A673 (cell line): ENCODE data around the gene TANC1. TPM values are rescaled to one million over a fixed set of nuclear protein-coding genes. Genes with fewer than 3 reads are reported as not detected.

Experiments
- BruUV-seq: library from RNA; stranded (reverse); fragments of 400-500 nt; replicated peaks from 2 replicates; lab custom pipeline; 2021; lab: Mats Ljungman, UMichigan
- CTCF ChIA-PET: fragments of 300-600 bp; sonication (Branson Sonifier 250); formaldehyde crosslinking; loops from one replicate; lab custom pipeline; 2022; ENCODE audit warnings: antibody characterized with exemption; lab: Charles Lee
- POLR2A ChIA-PET: fragments of 300-600 bp; sonication (Branson Sonifier 250); formaldehyde crosslinking; loops from one replicate; lab custom pipeline; 2022; ENCODE audit warnings: antibody characterized with exemption; ENCODE audit not compliant: low non-redundant PET; lab: Charles Lee
- DNase-seq: peaks from one replicate; pipeline ENCODE4 v3.0.0-alpha.2; 2015; ENCODE audit warnings: low spot score
- H3K27ac ChIP-seq: fragments of 200-600 bp; sonication (generic); 2 replicates; pipeline ENCODE4 v1.5.1; 2016; ENCODE audit warnings: mixed run types, low read depth, mild to moderate bottlenecking, mixed read lengths, antibody characterized with exemption, low read length; ENCODE audit not compliant: poor library complexity, severe bottlenecking
- H3K27me3 ChIP-seq: fragments of 200-600 bp; sonication (generic); replicated peaks from 2 replicates; pipeline ENCODE4 v1.6.1; 2017; ENCODE audit warnings: mixed run types, low read depth, mild to moderate bottlenecking, mixed read lengths, antibody characterized with exemption, low read length; ENCODE audit not compliant: insufficient read depth, poor library complexity
- H3K36me3 ChIP-seq: fragments of 200-600 bp; sonication (generic); 2 replicates; pipeline ENCODE4 v1.6.1; 2016; ENCODE audit warnings: mixed run types, mild to moderate bottlenecking, mixed read lengths, antibody characterized with exemption, low read length; ENCODE audit not compliant: insufficient read depth, poor library complexity, severe bottlenecking
- H3K4me1 ChIP-seq: fragments of 200-600 bp; sonication (generic); 2 replicates; pipeline ENCODE4 v1.6.1; 2017; ENCODE audit warnings: mixed run types, mild to moderate bottlenecking, mixed read lengths, antibody characterized with exemption, low read length; ENCODE audit not compliant: insufficient read depth, poor library complexity, severe bottlenecking
- H3K4me3 ChIP-seq: fragments of 200-600 bp; sonication (generic); 2 replicates; pipeline ENCODE4 v1.5.1; 2016; ENCODE audit warnings: low read depth, mixed run types, mild to moderate bottlenecking, mixed read lengths, low read length; ENCODE audit not compliant: poor library complexity, severe bottlenecking
- H3K9me3 ChIP-seq: fragments of 200-600 bp; sonication (generic); 2 replicates; pipeline ENCODE4 v1.6.1; 2016; ENCODE audit warnings: mixed run types, low read depth, mild to moderate bottlenecking, mixed read lengths, antibody characterized with exemption, low read length; ENCODE audit not compliant: poor library complexity, severe bottlenecking
- CTCF ChIP-seq: fragments of 300-800, 200-600 bp; sonication (generic); conservative IDR thresholded peaks from 2 replicates; pipeline ENCODE4 v1.5.1; 2017; ENCODE audit warnings: low read depth, mild to moderate bottlenecking, antibody characterized with exemption, low read length, moderate library complexity, mixed read lengths
- EZH2 ChIP-seq: fragments of 200-600 bp; sonication (generic); IDR thresholded peaks from 2 replicates; pipeline ENCODE4 v1.6.1; 2017; ENCODE audit warnings: borderline replicate concordance, low read depth, mild to moderate bottlenecking, mixed read lengths, antibody characterized with exemption, low read length; ENCODE audit not compliant: poor library complexity, severe bottlenecking
- intact Hi-C: fragments of 100-400 bp; cut with micrococcal nuclease; formaldehyde crosslinking; loops from one replicate; pipeline ENCODE4 v1.10.0; 2022; ENCODE audit not compliant: unreplicated experiment
- total RNA-seq: library from RNA; stranded (reverse); gene quantifications from 2 replicates; pipeline ENCODE4 v1.2.3, GENCODE V29; 2021

Gene TANC1
- total RNA-seq, 1 experiment from 2014 or later, result 9.0 TPM

DNA sequence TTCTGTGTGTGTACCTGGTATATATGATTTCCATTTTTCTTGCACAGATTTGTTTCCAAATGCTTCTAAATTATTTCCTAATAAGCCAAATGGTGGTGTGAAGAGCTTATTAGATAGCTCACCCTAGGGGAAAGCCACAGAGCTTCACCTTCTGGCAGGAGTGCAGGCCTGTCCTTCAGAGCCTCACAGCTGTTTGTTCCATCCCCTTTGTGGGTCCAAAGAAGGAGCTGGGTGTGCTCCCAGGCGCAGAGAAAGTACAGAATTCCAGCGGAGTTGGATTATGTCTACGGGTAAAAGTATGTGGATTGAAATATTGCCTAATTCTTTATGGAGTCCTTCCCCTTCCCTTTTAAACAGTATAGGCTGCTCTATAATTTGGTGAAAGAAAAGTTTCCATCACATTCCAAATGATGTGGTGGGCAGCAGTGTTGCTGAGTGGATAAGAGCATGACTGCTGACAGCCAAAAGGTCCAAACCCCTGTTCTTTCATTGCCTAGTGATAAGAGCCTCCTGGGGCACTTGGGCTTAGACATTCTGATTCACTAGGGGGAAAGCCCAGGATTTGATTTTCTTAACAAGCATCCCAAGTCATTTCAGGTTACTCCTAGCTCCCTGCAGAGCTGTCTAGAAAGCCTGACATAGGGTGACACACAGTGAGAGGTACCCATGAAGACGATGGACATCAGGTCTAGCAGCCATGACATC lies 231.5 kb downstream of the TANC1 start:
- ChIA-PET CTCF (no interaction called here), POLR2A (no interaction called here)
- Histone ChIP-seq H3K36me3 (no peaks in the 10 kb centered on the region), H3K27ac (no peak overlapping the region), H3K4me1 (no peaks in the 10 kb centered on the region), H3K4me3 (no peak overlapping the region), H3K9me3 (no peaks in the 10 kb centered on the region), H3K27me3 (no peaks in the 10 kb centered on the region)
- no peak for DNase-seq
- TF ChIP-seq CTCF (no peak), EZH2 (no peak)
- intact Hi-C loops, result no loop called here
- BruUV-seq, result no TSS peak

DNA sequence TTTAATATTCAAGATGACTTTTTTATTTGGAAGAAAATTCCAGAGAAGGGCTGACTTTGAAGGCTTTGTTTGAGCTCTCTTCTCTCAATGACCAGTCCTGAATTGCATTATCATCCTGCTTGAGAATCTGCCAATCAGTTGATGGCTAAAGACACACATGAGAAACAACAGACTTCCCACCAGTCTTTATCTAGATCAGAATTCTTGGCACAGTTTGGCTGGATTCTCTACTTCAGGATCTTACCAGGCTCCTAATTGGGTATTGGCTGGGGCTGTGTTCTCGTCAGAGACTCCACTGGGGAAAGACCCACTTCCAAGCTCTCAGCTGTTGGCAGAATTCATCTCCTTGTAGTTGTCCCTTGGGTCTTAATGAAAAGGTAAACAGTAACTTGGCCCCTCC lies 232.1 kb downstream of the TANC1 start:
- Histone ChIP-seq H3K4me3 (no peak overlapping the region), H3K9me3 (no peaks in the 10 kb centered on the region), H3K4me1 (no peaks in the 10 kb centered on the region), H3K36me3 (no peaks in the 10 kb centered on the region), H3K27ac (no peak overlapping the region), H3K27me3 (no peaks in the 10 kb centered on the region)
- TF ChIP-seq EZH2, result no peak
- no peak for TF ChIP-seq CTCF
- POLR2A ChIA-PET, result no interaction called here
- intact Hi-C loops, result no loop called here
- DNase-seq, result no peak
- no TSS peak for BruUV-seq
- CTCF ChIA-PET, result no interaction called here

GRCh38 chr2:159201360-159202063 lies 233.1 kb downstream of the TANC1 start:
- H3K9me3 ChIP-seq, result no peaks in the 10 kb centered on the region
- no peak overlapping the region for H3K27ac ChIP-seq
- DNase-seq, result no peak
- ChIA-PET POLR2A (no interaction called here), CTCF (no interaction called here)
- H3K36me3 ChIP-seq, result no peaks in the 10 kb centered on the region
- no peaks in the 10 kb centered on the region for H3K4me1 ChIP-seq
- TF ChIP-seq CTCF (no peak), EZH2 (no peak)
- no peaks in the 10 kb centered on the region for H3K27me3 ChIP-seq
- H3K4me3 ChIP-seq, result no peak overlapping the region
- no TSS peak for BruUV-seq
- intact Hi-C loops, result no loop called here
